ENCODE results near the gene DOCK4. TPM values are rescaled to one million over a fixed set of nuclear protein-coding genes. Genes with fewer than 3 reads are reported as not detected.

Gene DOCK4
- total and polyA plus RNA-seq, 4 donors, result 7.2 to 48.9 (median 12.8) TPM

GRCh38 chr7:111787741-111788140 is 418.5 kb downstream of the DOCK4 start:
- H3K27ac ChIP-seq (ENCODE audit: low read depth in 1 of 2, low read length in 2 of 2), result no peak overlapping the region
- peaks cover 0 to 3% (median 0%) of the 10 kb centered on the region in 4 donors for H3K4me1 ChIP-seq (ENCODE audit: control insufficient read depth in 4 of 4, insufficient read depth in 4 of 4, low read length in 3 of 4)
- H3K9ac ChIP-seq (ENCODE audit: low read depth in 1 of 2, low read length in 2 of 2), result no peak overlapping the region
- no peaks in the 10 kb centered on the region for H3K9me3 ChIP-seq (ENCODE audit: control insufficient read depth in 4 of 4, low read length in 3 of 4)
- peaks cover 0 to 8% (median 4%) of the 10 kb centered on the region in 4 donors for H3K36me3 ChIP-seq (ENCODE audit: control insufficient read depth in 4 of 4, insufficient read depth in 3 of 4, low read depth in 1 of 4, low read length in 3 of 4)
- TF ChIP-seq FOXA2 (IDR thresholded peaks at IDR 0.05), result no peak
- TF ChIP-seq REST (IDR thresholded peaks at IDR 0.05), result no peak
- no peak for TF ChIP-seq SP1 (IDR thresholded peaks at IDR 0.05)
- TF ChIP-seq JUND (IDR thresholded peaks at IDR 0.05), result no peak
- no peak for TF ChIP-seq MAX (IDR thresholded peaks at IDR 0.05)
- no peak for TF ChIP-seq RXRA (IDR thresholded peaks at IDR 0.05)
- no peak for TF ChIP-seq TAF1 (conservative IDR thresholded peaks at IDR 0.05)
- no peak for TF ChIP-seq GABPA (IDR thresholded peaks at IDR 0.05 in 1 of 2, conservative IDR thresholded peaks at IDR 0.05 in 1 of 2)
- TF ChIP-seq NR2F2 (IDR thresholded peaks at IDR 0.05), result no peak
- TF ChIP-seq FOXA1 (IDR thresholded peaks at IDR 0.05), result no peak
- TF ChIP-seq ZBTB33 (IDR thresholded peaks at IDR 0.05), result no peak
- no peak for TF ChIP-seq CTCF (IDR thresholded peaks at IDR 0.05; ENCODE audit: low read depth, low read length, missing input control)
- no peak for TF ChIP-seq HNF4G (IDR thresholded peaks at IDR 0.05)
- TF ChIP-seq HNF4A (conservative IDR thresholded peaks at IDR 0.05), result no peak
- TF ChIP-seq EGR1 (IDR thresholded peaks at IDR 0.05; ENCODE audit: low read depth in 2 of 2), result no peak
- WGBS, result 96% methylated on average over 2 of the region's 2 CpGs
- no peak for DNase-seq (ENCODE audit: low spot score)
- no peaks in the 10 kb centered on the region for H3K27me3 ChIP-seq (ENCODE audit: control insufficient read depth in 4 of 4, insufficient read depth in 4 of 4, low read length in 3 of 4)
- no peak overlapping the region for H3K4me3 ChIP-seq (ENCODE audit: low read depth in 1 of 3, low read length in 3 of 3)

GRCh38 chr7:111787099-111787498 is 419.1 kb downstream of the DOCK4 start:
- DNase-seq (ENCODE audit: low spot score), result no peak
- TF ChIP-seq SP1 (IDR thresholded peaks at IDR 0.05) (no peak), FOXA2 (IDR thresholded peaks at IDR 0.05) (no peak)

More at GRCh38 chr7:111787099-111787498, 419.1 kb downstream of the DOCK4 start:
- Histone ChIP-seq H3K4me1 (ENCODE audit: control insufficient read depth in 4 of 4, insufficient read depth in 4 of 4, low read length in 3 of 4) (peaks cover 0 to 3% (median 0%) of the 10 kb centered on the region in 4 donors), H3K27ac (ENCODE audit: low read depth in 1 of 2, low read length in 2 of 2) (no peak overlapping the region), H3K36me3 (ENCODE audit: control insufficient read depth in 4 of 4, insufficient read depth in 3 of 4, low read depth in 1 of 4, low read length in 3 of 4) (peaks cover 0 to 8% (median 4%) of the 10 kb centered on the region in 4 donors), H3K27me3 (ENCODE audit: control insufficient read depth in 4 of 4, insufficient read depth in 4 of 4, low read length in 3 of 4) (no peaks in the 10 kb centered on the region), H3K9ac (ENCODE audit: low read depth in 1 of 2, low read length in 2 of 2) (no peak overlapping the region), H3K9me3 (ENCODE audit: control insufficient read depth in 4 of 4, low read length in 3 of 4) (no peaks in the 10 kb centered on the region), H3K4me3 (ENCODE audit: low read depth in 1 of 3, low read length in 3 of 3) (no peak overlapping the region)

All from liver (tissue), 9 donors.